ENCODE data around the gene GRIN2C.

DNA sequence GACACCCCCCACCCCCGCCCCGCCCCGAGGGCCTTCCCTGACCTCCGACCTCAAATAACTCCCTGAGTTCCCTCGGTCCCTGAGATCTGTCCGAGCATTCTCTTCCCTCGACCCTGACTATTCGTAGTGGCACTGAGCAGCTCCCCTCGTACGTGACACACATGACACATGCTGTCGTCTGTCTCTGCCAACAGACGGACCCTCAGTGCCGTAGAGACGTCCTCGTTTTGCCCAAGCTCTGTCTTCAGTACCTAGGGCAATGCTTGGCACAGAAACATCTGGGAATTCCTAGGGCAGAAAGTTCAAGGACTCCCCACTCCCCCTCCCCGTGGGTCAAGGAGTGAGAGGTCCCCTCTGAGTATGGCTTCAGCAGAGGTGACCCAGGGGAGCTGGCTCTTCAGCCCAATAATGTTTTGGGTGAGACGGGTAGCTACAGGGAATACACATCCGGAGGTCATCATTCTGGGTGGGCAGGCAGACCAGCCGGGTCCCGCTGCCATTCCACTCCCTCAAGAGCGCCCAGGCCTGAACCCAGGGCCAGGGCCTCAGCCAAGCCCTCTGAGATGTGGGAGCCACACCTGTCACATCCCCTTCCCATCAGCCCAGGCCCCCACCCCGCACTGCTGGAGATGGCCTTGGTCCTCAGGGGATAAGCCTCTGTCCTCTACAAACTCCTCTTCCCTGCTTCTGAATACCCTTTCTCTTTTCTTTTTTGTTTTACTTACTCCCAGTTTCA lies 34.4 kb upstream of the GRIN2C start:
- TF ChIP-seq, protein P1, sequence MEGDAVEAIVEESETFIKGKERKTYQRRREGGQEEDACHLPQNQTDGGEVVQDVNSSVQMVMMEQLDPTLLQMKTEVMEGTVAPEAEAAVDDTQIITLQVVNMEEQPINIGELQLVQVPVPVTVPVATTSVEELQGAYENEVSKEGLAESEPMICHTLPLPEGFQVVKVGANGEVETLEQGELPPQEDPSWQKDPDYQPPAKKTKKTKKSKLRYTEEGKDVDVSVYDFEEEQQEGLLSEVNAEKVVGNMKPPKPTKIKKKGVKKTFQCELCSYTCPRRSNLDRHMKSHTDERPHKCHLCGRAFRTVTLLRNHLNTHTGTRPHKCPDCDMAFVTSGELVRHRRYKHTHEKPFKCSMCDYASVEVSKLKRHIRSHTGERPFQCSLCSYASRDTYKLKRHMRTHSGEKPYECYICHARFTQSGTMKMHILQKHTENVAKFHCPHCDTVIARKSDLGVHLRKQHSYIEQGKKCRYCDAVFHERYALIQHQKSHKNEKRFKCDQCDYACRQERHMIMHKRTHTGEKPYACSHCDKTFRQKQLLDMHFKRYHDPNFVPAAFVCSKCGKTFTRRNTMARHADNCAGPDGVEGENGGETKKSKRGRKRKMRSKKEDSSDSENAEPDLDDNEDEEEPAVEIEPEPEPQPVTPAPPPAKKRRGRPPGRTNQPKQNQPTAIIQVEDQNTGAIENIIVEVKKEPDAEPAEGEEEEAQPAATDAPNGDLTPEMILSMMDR (IDR thresholded peaks at IDR 0.05): no peak
- no peak for TF ChIP-seq POLR2A (IDR thresholded peaks at IDR 0.05)
